ENCODE results near the gene CARD14.

Gene CARD14

DNA sequence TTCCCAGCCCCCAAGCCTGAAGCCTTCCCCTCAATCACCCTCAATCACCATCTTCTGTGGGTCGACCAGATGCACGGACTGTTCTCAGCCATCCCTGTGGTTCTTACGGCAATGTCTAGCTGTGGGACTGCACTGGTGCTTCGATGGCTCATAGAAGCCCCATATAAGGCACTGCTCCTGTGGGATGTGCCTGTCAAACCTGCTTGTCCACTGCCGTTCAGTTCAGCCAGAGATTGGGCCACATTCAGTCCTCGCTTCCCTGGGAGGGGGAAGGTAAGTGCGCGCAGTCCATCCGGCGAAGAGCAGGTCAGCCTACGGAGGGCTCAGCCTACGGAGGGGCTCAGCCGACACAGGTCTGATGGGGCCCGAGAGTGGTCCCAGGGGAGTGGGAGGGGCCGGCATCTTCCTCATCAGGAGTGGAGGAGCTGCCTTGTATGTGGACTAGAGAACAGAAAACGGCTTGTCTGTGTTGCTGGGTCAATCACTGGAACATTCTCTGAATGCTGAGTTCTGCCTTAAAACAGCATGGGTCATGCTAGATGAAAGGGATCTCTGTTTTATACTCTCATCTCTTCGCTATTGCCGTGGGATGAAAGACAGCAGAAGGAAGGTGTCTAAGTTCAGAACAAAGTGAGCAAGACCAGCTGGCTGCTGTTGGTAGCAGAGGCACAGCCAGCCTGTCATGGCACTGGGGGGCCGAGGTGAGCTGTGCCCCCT is at the start of gene CARD14:
Gene CARD14, plus strand, starts transcription at position 247 of the 717 bp plus-strand sequence. CDS start 11,409 bp downstream, outside the sequence.
- no peak for DNase-seq

- no peak for DNase-seq
Measured at GRCh38 chr17:80122026-80122575, 47.7 kb upstream of the CARD14 start.

DNA sequence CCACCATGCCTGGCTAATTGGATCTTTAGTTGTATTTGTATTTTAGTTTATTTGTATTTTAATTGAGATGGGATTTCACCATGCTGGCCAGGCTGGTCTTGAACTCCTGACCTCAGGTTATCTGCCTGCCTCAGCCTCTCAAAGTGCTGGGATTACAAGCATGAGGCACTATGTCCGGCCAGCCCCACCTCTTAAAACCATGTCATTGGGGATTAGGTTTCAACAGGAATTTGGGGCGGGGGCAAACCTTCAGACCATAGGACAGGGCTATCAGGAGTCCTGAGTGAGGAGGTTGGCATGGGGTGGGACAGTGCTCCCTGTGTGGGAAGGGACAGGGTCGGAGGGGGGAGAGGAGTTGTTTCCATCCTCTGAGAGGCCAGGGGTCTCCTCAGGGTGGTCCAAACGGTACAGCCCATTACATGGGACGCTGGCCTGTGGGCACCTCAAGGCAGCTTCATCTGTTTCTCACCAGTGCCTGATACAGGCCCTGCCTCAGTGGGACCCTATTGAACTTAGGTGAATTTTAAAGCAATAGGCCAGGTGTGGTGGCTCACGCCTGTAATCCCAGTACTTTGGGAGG is 46.8 kb upstream of the CARD14 start:
- no peak for DNase-seq

DNA sequence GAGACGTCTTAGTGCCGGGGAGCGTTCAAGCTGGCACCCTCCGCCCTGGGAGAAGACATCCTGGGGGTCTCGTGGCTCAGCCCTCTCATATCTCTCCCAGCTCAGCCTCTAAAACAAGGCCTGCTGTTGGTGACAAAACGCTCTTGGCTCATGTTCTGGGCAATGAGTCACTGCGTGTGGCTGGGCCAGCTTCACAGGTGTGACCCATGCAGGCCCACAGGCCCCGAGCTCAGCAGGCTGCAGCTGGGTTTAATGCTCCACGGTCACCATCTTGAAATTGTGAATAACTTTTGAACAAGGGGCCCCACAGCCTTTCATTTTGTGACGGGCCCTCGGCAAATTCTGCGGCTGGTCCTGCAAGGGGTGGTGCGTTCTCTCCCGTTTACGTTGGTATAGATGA is 46.0 kb upstream of the CARD14 start:
- DNase-seq = no peak

GRCh38 chr17:80124351-80124981 is 45.4 kb upstream of the CARD14 start:
- DNase-seq = peak; percentile 22

DNA sequence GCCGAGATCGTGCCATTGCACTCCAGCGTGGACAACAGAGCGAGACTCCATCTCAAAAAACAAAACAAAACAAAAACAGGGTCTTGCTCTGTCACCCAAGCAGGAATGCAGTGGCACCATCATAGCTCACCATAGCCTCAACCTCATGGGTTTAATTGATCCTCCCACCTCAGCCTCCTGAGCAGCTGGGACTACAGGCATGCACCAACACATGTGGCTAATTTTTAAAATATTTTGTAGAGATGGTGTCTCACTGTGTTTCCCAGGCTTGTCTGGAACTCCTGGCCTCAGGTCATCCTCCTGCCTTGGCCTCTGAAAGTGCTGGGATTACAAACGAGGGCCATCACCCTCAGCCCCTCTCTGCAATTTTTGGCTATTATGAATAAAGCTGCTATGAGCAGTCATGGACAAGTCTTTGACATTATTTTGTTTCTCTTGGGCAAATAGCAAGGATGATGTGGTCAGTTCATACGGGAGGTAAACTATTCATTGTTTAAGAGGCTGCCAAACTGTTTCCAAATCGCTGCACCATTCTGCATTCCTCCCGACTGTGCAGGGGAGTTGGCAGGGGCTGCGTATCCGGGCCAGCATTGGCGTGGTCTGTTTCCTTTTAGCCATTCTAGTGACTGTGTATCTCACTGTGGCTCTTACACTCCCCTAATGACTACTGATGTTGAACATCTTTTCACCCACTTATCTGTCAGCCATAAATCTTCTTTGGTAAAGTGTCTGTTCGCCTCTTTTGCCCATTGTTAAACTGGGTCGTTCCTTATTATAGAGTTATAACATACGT is 44.0 kb upstream of the CARD14 start:
- no peak for DNase-seq

GRCh38 chr17:80126449-80126715 is 43.4 kb upstream of the CARD14 start:
- DNase-seq = no peak

DNA sequence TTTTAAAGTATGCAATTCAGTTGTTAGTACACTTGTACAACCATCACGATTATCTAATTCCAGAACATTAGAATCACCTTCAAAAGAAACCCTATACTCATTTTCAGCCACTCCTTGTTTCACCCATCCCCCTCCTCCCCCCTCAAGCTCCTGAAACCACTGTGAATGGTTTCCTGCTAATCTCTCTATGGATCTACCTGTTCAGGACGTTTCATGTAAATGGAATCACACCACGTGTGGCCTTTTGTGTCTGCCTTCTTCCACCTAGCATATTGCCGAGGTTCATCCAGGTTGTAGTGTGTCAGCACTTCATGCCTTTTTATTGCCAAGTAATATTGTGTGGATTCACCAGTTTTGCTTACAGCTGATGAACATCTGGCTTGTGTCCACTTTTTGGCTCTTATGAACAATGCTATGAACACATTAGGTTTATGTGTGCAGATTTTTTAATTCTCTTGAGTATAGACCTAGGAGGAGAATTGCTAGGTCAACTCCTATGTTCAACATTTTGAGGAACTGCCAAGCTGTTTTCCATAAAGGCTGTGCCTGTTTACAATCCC is 40.7 kb upstream of the CARD14 start:
- no peak for DNase-seq

DNA sequence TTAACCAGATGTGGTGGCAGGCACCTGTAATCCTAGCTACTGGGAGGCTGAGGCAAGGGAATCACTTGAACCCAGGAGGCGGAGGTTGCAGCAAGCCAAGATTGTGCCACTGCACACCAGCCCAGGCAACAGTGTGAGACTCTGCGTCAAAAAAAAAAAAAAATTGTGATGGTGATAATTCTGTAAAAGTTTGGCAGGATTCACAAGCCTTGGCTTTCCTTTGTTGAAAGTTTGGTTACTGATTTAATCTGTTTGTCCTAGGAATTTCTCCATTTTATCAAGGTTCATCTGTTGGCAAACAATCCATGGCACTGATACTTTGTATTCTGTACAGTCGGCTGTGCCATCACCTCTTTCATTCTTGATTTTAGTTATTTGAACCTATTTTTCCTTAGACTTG is 38.8 kb upstream of the CARD14 start:
- DNase-seq = no peak

- no peak for DNase-seq
Measured at GRCh38 chr17:80132906-80133625, 36.8 kb upstream of the CARD14 start.

GRCh38 chr17:80133626-80133970 is 36.2 kb upstream of the CARD14 start:
- DNase-seq = no peak

- DNase-seq = no peak
Measured at GRCh38 chr17:80137131-80137530, 32.7 kb upstream of the CARD14 start.

DNA sequence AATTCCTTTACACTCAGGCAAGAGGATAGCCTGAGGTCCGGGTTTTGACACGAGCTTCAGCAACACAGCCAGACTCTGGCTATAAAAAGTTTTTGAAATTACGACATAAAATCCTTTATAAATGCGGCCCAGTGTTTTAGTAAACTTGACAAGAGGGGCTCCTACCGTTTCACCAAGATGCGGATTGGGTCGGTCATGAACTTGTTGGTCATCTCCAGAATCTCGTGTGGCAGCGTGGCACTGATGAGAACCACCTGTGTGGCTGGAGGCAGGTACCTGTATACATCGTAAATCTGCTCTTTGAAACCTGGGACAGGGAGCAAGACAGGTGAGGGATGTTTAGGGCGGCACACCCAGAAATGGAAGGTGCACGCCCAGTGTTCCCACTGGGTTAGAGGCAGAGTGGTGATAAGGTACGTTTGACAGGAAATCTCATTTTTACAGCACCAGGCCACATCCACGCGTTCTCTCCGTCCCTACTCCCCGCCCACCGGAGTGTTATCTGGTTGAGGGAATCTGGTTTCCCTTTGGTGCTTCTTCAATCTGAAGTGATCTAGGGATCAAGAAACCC is 30.9 kb upstream of the CARD14 start:
- no peak for DNase-seq

DNA sequence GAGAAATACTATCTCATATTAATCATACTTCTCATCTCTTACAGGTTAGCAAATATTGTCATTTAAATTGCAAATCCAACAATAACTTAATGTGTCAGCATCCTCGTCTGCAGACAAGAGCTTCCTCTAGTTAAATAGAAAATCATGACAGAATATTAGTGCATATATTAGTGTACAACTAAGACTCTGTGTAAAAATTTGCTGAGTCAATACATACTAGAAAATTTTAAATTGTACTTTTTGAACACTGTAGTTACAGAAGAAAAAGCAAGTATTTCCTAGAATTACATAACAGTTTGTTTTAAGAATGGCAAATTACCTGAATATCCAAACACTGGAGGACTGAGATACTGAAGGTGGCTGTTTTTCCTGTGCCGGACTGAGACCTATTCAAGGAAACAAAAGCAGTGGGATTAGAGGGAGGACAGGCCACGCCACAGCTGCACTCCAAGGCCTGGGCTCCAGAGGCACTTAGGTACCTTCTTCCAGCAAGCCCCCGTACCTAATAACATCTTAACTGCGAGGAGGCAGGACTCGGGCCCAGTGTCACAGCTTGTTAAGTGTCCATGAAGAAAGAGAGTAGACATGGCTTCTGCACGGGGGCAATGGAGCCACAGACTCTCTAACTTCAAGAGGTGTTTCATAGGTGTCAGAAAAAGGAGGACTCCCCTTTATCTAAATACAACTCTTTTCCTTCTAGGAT is 28.2 kb upstream of the CARD14 start:
- no peak for DNase-seq

DNA sequence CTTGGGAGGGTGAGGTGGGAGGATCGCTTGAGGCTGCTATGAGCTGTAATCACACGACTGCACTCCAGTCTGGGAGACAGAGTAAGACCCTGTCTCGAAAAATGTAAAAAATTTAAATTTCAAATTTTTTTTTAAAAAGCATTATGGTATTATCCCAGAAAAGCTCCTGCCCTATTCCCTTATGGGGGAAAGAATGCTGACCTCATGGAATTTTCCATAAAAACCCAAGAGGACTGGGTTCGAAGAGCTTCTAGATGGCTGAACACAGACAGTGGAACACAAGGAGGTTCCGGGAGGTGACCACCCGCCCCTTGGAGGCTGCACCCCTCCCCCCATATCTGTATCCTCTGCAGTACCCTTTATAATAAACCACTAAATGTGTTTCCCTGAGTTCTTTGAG is 26.9 kb upstream of the CARD14 start:
- no peak for DNase-seq

GRCh38 chr17:80145076-80146075 is 24.5 kb upstream of the CARD14 start:
- DNase-seq = no peak

DNA sequence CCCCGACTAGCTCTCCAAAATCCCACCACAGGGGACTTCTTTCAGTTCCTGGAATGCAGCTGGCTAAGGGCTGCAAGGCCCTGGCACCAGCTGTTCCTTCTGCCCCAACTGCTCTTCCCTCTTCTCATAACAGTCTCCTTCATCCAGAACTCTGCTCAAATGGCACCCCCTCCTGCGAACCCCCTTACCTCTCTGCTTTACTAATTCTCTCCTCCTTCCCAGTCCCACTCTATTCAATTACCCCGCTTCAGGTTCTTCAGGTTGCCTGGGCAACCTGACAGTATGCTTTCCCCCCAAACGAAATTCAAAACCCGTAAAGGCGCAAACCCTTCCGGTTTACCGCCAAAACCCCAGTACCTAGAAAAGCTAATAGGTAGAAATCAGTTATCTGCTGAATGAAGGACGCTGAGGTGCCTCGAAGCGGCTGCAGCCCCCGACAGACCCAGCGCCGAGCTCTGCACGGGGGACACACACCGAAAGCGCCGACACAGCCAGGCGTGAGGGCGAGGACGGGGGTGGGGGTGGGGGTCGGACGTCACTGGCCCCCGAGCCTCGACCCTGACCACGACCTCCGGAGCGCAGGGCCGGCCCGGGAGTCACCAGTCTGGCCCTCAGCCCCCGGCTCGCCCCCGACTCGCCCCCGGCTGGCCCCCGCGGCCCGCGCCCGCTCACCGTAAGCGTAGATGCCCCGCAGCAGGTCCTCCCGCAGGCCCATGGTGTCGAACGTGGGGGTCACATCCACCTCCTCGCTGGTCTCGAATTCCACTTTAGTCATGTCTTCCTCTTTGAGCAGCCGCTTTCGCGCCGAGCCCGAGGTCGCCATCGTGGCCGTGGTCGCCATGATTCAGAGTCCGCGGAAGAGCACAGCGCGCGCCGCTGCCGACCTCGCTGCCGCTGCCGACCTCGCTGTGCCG is 23.5 kb upstream of the CARD14 start:
- DNase-seq = peak; percentile 12

DNA sequence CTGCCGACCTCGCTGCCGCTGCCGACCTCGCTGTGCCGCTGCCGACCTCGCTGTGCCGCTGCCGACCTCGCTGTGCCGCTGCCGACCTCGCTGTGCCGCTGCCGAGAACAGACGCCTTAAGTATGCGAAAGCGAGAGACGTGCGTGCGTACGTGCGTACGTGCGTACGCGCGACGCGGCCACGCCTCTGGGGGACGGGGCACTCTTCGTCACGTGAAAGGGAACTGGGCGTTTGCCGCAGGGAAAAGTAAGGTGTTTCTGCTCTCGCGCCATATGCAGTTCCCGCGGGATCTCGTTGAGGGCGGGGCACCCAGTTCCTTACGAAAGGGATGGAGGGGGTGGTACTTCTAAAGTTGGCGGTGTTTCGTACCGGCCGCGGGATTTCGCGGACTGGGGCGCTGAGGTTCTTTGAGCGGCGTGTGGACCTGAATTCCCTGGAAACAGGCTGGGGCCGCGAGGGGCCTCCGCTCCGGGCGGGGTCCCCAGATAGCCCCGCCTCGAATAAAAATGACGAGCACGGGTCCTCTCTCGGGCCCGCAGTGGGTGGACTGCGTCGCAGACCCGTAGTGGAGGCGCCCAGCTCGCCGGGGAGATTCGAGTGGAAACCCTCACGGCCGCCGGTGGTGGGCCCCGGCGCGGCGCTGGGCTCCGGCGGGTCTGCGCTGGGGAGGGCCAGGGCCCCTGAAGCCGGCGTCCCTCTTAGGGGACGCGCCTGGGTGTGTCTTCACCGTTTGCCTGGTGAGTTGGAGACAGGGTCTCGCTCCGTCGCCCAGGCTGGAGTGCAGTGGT is 22.6 kb upstream of the CARD14 start, which contains the start of gene EIF4A3:
Gene EIF4A3, minus strand, starts transcription at position 94 of the 788 bp plus-strand sequence. CDS start 167 bp downstream, outside the sequence.
- peak; percentile 98 for DNase-seq
